HL-60 (cell line): Measurements from ENCODE around the gene GCNT2.

Experiments used
- CTCF ChIP-seq: IDR thresholded peaks from one replicate; pipeline ENCODE4 v1.5.1; 2011; ENCODE audit warnings: low read length, control low read depth, inconsistent platforms; ENCODE audit not compliant: insufficient read depth
- POLR2AphosphoS5 ChIP-seq: IDR thresholded peaks from 2 replicates; pipeline ENCODE4 v1.6.1; 2012; ENCODE audit warnings: low read depth

DNA sequence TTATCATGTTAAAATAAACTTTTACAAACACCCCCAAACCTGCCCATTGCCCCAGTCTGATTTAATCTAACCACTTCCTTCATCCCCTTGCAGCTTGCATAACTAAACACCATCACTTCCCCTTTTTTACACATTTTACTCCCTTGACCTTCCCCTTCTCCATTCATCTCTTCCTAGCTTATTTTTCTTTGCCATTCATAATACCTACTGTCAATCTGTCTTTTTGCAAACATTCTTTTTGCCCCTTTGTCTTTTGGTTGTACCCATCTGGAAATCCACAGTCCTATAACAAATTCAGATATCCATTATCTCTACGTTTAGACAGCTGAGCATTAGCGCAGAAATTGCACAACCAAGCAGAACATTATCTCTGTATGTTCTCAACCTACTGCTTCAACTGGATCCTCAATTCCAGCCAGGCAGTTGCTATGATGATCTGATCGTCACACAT, 122.1 kb downstream of the GCNT2 start:
- TF ChIP-seq CTCF (no peak), POLR2AphosphoS5 (peak; percentile 74)
